PC-3 (cell line): ENCODE data around the gene IGDCC3. TPM values are rescaled to one million over a fixed set of nuclear protein-coding genes. Genes with fewer than 3 reads are reported as not detected.
A peak's percentile ranks its signal among the peaks of the same experiment; 100 is the strongest.

Experiments
- ATAC-seq: fragments of 200-7000 bp; cut with Tn5 transposase; 2 replicates; pipeline ENCODE4 v1.9.1; 2020; ENCODE audit warnings: mild to moderate bottlenecking, moderate library complexity
- Bru-seq: library from RNA; stranded (reverse); fragments of 400-500 nt; gene quantifications from one replicate; lab custom pipeline; 2021; lab: Mats Ljungman, UMichigan
- BruChase-seq, 2 experiments: library from RNA; stranded (reverse); fragments of 400-500 nt; gene quantifications; one replicate each; lab custom pipeline; 2021; lab: Mats Ljungman, UMichigan
- BruUV-seq: library from RNA; stranded (reverse); fragments of 400-500 nt; replicated peaks from 2 replicates; lab custom pipeline; 2021; lab: Mats Ljungman, UMichigan
- CTCF ChIA-PET: fragments of 300-600 bp; sonication (Branson Sonifier 250); formaldehyde crosslinking; loops from one replicate; lab custom pipeline; 2022; ENCODE audit warnings: antibody characterized with exemption; lab: Charles Lee
- POLR2A ChIA-PET: fragments of 300-600 bp; sonication (Branson Sonifier 250); formaldehyde crosslinking; loops from one replicate; lab custom pipeline; 2022; ENCODE audit warnings: antibody characterized with exemption; ENCODE audit not compliant: unreplicated experiment; lab: Charles Lee
- DNase-seq: peaks from one replicate; pipeline ENCODE4 v3.0.0-alpha.2; 2015
- H2AFZ ChIP-seq: fragments of 300-600 bp; sonication (generic); 2 replicates; pipeline ENCODE4 v1.6.0; 2016; ENCODE audit warnings: antibody characterized with exemption, low read length
- H3F3A ChIP-seq: fragments of 300-600 bp; sonication (generic); one replicate; pipeline ENCODE4 v1.6.0; 2017; ENCODE audit warnings: antibody characterized with exemption, low read length, control low read depth, mild to moderate bottlenecking; ENCODE audit not compliant: unreplicated experiment
- H3K27ac ChIP-seq: fragments of 300-600 bp; sonication (generic); 2 replicates; pipeline ENCODE4 v1.5.1; 2016; ENCODE audit warnings: mild to moderate bottlenecking, low read length
- H3K27me3 ChIP-seq: fragments of 300-600 bp; sonication (generic); 2 replicates; pipeline ENCODE4 v1.6.1; 2016; ENCODE audit warnings: low read length, mixed read lengths
- H3K36me3 ChIP-seq: fragments of 300-600 bp; sonication (generic); 2 replicates; pipeline ENCODE4 v1.6.1; 2016; ENCODE audit warnings: low read depth, mixed run types, low read length, mixed read lengths
- H3K4me1 ChIP-seq: fragments of 300-600 bp; sonication (generic); 2 replicates; pipeline ENCODE4 v1.5.1; 2016; ENCODE audit warnings: low read length; ENCODE audit not compliant: insufficient read depth
- H3K4me2 ChIP-seq: fragments of 300-600 bp; sonication (generic); 2 replicates; pipeline ENCODE4 v1.6.0; 2016; ENCODE audit warnings: low read length
- H3K4me3 ChIP-seq: fragments of 300-600 bp; sonication (generic); 2 replicates; pipeline ENCODE4 v1.5.1; 2016; ENCODE audit warnings: mild to moderate bottlenecking, low read length, mixed read lengths
- H3K79me2 ChIP-seq: fragments of 300-600 bp; sonication (generic); 2 replicates; pipeline ENCODE4 v1.6.1; 2017; ENCODE audit warnings: low read length, mixed read lengths
- H3K9ac ChIP-seq: fragments of 300-600 bp; sonication (generic); 2 replicates; pipeline ENCODE4 v1.6.0; 2016; ENCODE audit warnings: mild to moderate bottlenecking, low read length
- H3K9me2 ChIP-seq: fragments of 300-600 bp; sonication (generic); replicated peaks from 2 replicates; pipeline ENCODE4 v1.6.1; 2016; ENCODE audit warnings: mixed run types, low read length, mixed read lengths
- H3K9me3 ChIP-seq: fragments of 300-600 bp; sonication (generic); 2 replicates; pipeline ENCODE4 v1.6.1; 2016; ENCODE audit warnings: low read length, mixed read lengths
- H4K20me1 ChIP-seq: fragments of 300-600 bp; sonication (generic); 2 replicates; pipeline ENCODE4 v1.6.1; 2016; ENCODE audit warnings: low read length, mixed read lengths
- CTCF ChIP-seq: fragments of 300-600 bp; sonication (generic); conservative IDR thresholded peaks from 2 replicates; pipeline ENCODE4 v1.5.1; 2017; ENCODE audit warnings: antibody characterized with exemption, low read depth, mild to moderate bottlenecking, low read length
- EZH2 ChIP-seq: fragments of 300-600 bp; sonication (generic); IDR thresholded peaks from one replicate; pipeline ENCODE4 v1.6.1; 2017; ENCODE audit warnings: antibody characterized with exemption, mild to moderate bottlenecking, low read length; ENCODE audit not compliant: unreplicated experiment
- EZH2phosphoT487 ChIP-seq: fragments of 300-600 bp; sonication (generic); IDR thresholded peaks from 2 replicates; pipeline ENCODE4 v1.6.1; 2018; ENCODE audit warnings: mild to moderate bottlenecking, antibody characterized with exemption, low read length, borderline replicate concordance
- intact Hi-C: fragments of 100-400 bp; cut with micrococcal nuclease; formaldehyde crosslinking; loops from 2 replicates; pipeline ENCODE4 v1.9.0; 2023
- long read RNA-seq: library from polyadenylated mRNA; unstranded; transcript quantifications from one replicate; pipeline ENCODE4 v2.0.0, GENCODE V29; 2021; ENCODE audit not compliant: unreplicated experiment
- total RNA-seq: library from RNA; depleted of rRNA; stranded (reverse); fragments of >200 nt; gene quantifications from 2 replicates; pipeline ENCODE4 v1.2.3, GENCODE V29; 2014; rRNA removed

Gene IGDCC3
- total RNA-seq: not detected in 2 replicates
- Bru-seq, nascent RNA: percentile 3 among the genes with signal in this experiment
- BruChase-seq, experiment 1, labeled RNA remaining after a 6-hour chase: percentile 8 among the genes with signal in this experiment
- BruChase-seq, experiment 2, labeled RNA remaining after a 2-hour chase: percentile 15 among the genes with signal in this experiment
- long read RNA-seq: 0 reads

- Histone ChIP-seq H3F3A (no peaks in the 10 kb centered on the region), H3K4me3 (peak within 1 kb of the TSS; percentile 63), H3K9me3 (no peaks in the 10 kb centered on the region), H2AFZ (peak within 1 kb of the TSS; percentile 68), H4K20me1 (no peaks in the 10 kb centered on the region), H3K4me1 (no peaks in the 10 kb centered on the region), H3K9ac (no peak within 1 kb of the TSS), H3K36me3 (no peaks in the 10 kb centered on the region), H3K27ac (no peak within 1 kb of the TSS), H3K9me2 (no peaks in the 10 kb centered on the region), H3K79me2 (no peaks in the 10 kb centered on the region), H3K4me2 (peak within 1 kb of the TSS; percentile 84), H3K27me3 (peaks cover 34% of the 10 kb centered on the region)
- ChIA-PET CTCF (no interaction called here), POLR2A (no interaction called here)
- no TSS peak for BruUV-seq
- ATAC-seq (no peak), DNase-seq (no peak)
- TF ChIP-seq CTCF: no peak
- TF ChIP-seq EZH2: no peak
- no peak for TF ChIP-seq EZH2phosphoT487
- intact Hi-C loops: no loop called here
Observed at GRCh38 chr15:65377976-65378366, at the start of gene IGDCC3. IGDCC3 (minus strand) TSS chr15:65378002; CDS start chr15:65377788, 214 bp downstream.

- H3F3A ChIP-seq: no peaks in the 10 kb centered on the region
- H2AFZ ChIP-seq: no peak overlapping the region
- no peaks in the 10 kb centered on the region for H3K9me2 ChIP-seq
- H3K9me3 ChIP-seq: no peaks in the 10 kb centered on the region
- no peaks in the 10 kb centered on the region for H4K20me1 ChIP-seq
- BruUV-seq: no TSS peak
- no peak for DNase-seq
- no peak overlapping the region for H3K9ac ChIP-seq
- H3K4me1 ChIP-seq: peaks cover 6% of the 10 kb centered on the region
- CTCF ChIA-PET: no interaction called here
- no peaks in the 10 kb centered on the region for H3K27me3 ChIP-seq
- no peak overlapping the region for H3K4me3 ChIP-seq
- intact Hi-C loops: no loop called here
- TF ChIP-seq EZH2phosphoT487 (no peak), CTCF (no peak), EZH2 (no peak)
- no peak for ATAC-seq
- H3K27ac ChIP-seq: no peak overlapping the region
- H3K79me2 ChIP-seq: no peaks in the 10 kb centered on the region
- POLR2A ChIA-PET: no interaction called here
- H3K36me3 ChIP-seq: no peaks in the 10 kb centered on the region
- H3K4me2 ChIP-seq: no peak overlapping the region
Observed at GRCh38 chr15:65426216-65426853, 48.5 kb upstream of the IGDCC3 start.

DNA sequence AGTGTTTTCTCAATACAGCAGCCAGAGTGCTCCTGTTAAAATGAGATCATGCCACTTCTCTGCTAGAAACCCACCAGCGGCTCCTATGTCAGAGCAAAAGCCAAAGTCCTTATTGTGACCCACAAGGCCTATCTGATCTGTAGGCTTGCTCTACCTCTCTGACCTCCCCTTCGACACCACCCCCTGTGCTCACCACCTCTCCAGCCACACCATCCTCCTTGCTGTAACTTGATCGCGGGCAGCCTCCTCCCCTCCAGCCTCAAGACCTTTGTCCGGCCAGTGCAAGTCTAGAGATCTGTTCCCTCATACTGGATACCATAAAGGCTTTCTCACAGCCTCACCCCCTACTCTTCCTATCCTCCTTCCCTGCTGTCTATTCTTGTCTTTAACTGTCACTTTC lies 46.9 kb upstream of the IGDCC3 start:
- no peak overlapping the region for H2AFZ ChIP-seq
- no peaks in the 10 kb centered on the region for H4K20me1 ChIP-seq
- BruUV-seq: no TSS peak
- H3K36me3 ChIP-seq: no peaks in the 10 kb centered on the region
- ChIA-PET POLR2A (no interaction called here), CTCF (no interaction called here)
- intact Hi-C loops: no loop called here
- H3K27ac ChIP-seq: no peak overlapping the region
- no peak for DNase-seq
- no peak for ATAC-seq
- H3K9ac ChIP-seq: no peak overlapping the region
- H3F3A ChIP-seq: no peaks in the 10 kb centered on the region
- no peaks in the 10 kb centered on the region for H3K9me3 ChIP-seq
- H3K4me3 ChIP-seq: no peak overlapping the region
- peaks cover 18% of the 10 kb centered on the region for H3K4me1 ChIP-seq
- no peaks in the 10 kb centered on the region for H3K9me2 ChIP-seq
- no peak for TF ChIP-seq EZH2
- no peak for TF ChIP-seq EZH2phosphoT487
- no peak for TF ChIP-seq CTCF
- H3K4me2 ChIP-seq: no peak overlapping the region
- H3K27me3 ChIP-seq: no peaks in the 10 kb centered on the region
- no peaks in the 10 kb centered on the region for H3K79me2 ChIP-seq
